ENCODE measurements around the gene HPGD. TPM values are rescaled to one million over a fixed set of nuclear protein-coding genes. Genes with fewer than 3 reads are reported as not detected.

HPGD gene
- total RNA-seq, 1 donor: 10.5 TPM

DNA sequence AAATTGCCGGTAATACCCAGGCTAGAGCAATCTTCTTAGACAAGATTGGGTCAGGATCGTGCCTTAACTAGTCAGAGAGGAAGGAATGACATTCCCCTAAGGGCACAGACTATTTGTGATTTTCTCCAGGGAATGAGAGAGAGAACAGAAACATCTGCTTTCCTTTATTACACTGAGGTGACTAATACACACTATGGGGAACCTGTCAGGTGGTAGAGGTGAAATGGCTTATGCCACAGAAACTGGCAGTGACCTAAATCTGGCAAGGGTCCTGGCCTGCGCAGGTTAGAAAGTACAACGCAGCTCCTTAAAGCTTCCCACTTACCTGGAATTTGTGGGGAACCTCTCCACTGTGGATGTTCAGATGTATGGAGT is 16.6 kb upstream of the HPGD start:
- Histone ChIP-seq H3K4me3 (ENCODE audit: low read length) (no peak overlapping the region), H3K9me3 (ENCODE audit: low read depth, low read length) (no peaks in the 10 kb centered on the region), H3K27me3 (ENCODE audit: insufficient read depth, low read length) (no peaks in the 10 kb centered on the region), H3K4me1 (ENCODE audit: insufficient read depth, low read length) (no peaks in the 10 kb centered on the region)

DNA sequence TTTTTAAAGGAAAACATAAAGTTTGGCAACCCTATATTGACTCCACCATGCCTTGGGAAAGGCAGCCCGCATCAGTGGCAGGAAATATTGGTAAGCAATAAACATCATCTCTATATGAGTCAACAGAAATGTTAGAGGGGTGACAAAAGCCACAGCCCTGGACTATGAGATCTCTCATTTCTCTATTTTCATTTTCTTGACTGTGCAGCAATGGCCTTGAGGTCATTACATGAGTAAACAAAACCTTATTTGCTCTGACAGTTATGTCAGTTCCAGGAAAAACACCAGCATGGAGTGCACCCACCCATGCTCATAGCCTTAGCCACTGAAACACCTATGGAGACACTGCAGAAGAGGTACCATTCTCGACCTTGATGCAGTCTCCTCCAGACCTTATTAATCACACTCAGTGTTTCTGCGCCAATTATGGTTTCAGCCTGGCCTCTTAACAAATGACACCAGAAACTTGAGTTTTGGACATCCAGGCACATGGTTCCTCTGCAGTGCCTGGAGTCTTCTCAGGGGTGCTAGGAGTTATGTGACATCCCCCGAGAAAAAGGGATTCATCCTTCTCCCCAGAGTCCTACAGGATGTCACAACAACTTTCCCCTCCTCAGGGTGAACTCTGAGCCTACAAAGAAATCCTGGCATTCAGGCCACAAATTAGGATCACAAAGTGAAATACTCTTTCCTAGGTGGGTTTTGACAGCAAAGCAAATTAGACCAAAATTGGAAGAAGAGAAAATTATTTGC is 16.0 kb upstream of the HPGD start:
- H3K4me1 ChIP-seq (ENCODE audit: insufficient read depth, low read length): no peaks in the 10 kb centered on the region

DNA sequence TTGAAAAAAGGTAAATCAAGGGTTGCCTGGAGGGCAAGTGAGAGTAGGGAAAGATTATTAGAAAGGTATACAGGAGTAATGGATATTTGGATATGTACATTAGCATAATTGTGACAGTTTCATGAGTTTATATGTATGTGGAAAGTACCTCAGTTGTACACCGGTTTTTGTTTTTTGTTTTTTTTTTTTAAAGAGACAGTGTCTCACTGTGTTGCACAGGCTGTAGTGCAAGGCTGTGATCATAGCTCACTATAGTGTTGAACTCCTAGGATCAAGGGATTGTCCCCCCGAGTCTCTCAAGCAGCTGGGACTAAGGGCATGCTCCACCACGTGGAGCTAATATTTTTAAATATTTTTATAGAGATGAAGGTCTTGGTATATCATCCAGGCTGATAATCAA is 15.3 kb upstream of the HPGD start:
- Histone ChIP-seq H3K27me3 (ENCODE audit: insufficient read depth, low read length) (no peaks in the 10 kb centered on the region), H3K4me3 (ENCODE audit: low read length) (no peak overlapping the region), H3K9me3 (ENCODE audit: low read depth, low read length) (no peaks in the 10 kb centered on the region), H3K4me1 (ENCODE audit: insufficient read depth, low read length) (no peaks in the 10 kb centered on the region)

More for the DNA sequence above, 16.0 kb upstream of the HPGD start:
- Histone ChIP-seq H3K4me3 (ENCODE audit: low read length) (no peak overlapping the region), H3K27me3 (ENCODE audit: insufficient read depth, low read length) (no peaks in the 10 kb centered on the region), H3K9me3 (ENCODE audit: low read depth, low read length) (no peaks in the 10 kb centered on the region)

DNA sequence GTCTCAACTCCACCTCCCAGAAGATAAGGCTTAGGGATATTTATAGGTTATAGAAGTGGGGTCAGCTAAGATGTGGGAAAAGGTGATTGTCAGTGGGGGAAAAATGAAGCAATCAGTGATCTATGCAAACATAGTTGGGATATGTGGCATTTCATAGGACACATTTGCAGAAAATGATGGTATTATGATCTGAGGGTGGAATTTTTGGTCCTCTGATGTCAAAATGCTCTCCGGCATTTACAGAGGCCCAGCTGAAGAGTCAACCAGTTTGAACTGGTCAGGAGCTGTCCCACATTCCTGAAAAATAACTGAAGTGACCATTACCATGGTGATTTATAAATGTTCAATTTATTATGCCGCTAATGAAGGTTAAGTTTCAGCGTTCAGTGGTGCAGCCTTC is 12.2 kb upstream of the HPGD start:
- Histone ChIP-seq H3K27me3 (ENCODE audit: insufficient read depth, low read length) (no peaks in the 10 kb centered on the region), H3K9me3 (ENCODE audit: low read depth, low read length) (no peaks in the 10 kb centered on the region), H3K4me3 (ENCODE audit: low read length) (no peak overlapping the region), H3K4me1 (ENCODE audit: insufficient read depth, low read length) (no peaks in the 10 kb centered on the region)

DNA sequence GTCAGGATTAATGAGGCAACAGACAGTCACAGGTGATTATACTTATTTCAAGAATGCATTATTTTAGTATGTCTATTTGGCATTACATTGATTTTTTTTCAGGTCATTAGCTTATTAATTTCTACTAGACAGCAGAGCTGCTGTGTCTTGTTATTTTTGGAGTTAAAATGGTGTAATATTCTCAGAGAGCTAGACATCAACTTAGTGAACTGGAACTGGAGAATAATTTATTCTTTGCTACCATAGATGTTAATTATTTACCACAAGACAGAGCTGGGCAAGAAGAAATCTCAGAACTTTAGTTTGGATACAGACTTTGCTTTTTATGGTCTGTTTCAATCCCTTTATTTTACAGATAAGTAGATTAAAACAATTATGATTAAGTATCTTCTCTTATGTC is 10.2 kb upstream of the HPGD start:
- no peaks in the 10 kb centered on the region for H3K9me3 ChIP-seq (ENCODE audit: low read depth, low read length)
- no peak overlapping the region for H3K4me3 ChIP-seq (ENCODE audit: low read length)
- no peaks in the 10 kb centered on the region for H3K27me3 ChIP-seq (ENCODE audit: insufficient read depth, low read length)
- H3K4me1 ChIP-seq (ENCODE audit: insufficient read depth, low read length): peaks cover 5% of the 10 kb centered on the region

DNA sequence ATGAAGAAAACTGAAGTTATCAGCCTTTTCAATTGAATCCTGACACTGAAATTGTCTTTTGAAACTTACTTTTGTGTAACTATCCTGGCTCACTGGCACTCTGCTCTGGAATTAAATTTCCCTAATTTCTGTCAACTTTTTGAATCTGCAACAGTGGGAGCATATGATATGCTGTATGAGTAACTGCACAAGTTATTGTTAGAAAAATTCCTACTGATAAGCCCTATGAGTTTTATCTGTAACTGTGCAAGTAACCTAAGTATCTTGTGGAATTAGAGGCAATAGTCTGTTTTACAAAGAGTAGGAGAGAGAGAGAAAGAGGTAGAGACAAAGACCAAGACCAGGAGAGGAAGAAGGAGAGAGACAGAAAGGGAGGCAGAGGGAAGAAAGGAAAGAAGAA is 9.2 kb upstream of the HPGD start:
- Histone ChIP-seq H3K4me1 (ENCODE audit: insufficient read depth, low read length) (peaks cover 5% of the 10 kb centered on the region), H3K4me3 (ENCODE audit: low read length) (no peak overlapping the region), H3K27me3 (ENCODE audit: insufficient read depth, low read length) (no peaks in the 10 kb centered on the region), H3K9me3 (ENCODE audit: low read depth, low read length) (no peaks in the 10 kb centered on the region)

DNA sequence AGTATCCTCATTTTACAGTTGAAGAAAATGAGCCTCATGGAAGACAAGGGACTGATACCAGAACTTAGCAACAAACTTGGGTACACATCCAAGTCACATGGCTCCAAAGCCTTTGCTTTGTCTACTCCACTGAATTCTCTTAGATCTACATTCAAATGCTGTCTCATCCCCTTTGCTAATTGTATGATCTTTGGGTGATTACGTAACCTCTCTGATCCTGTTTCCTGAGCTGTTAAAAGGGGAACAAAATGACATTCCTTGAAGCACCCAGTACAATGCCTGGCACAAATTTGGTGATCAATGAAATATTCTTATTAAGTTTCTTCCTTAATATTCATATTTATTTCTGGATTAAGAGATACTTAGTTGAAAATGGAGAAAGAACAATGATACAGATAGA is 5.9 kb upstream of the HPGD start:
- peaks cover 19% of the 10 kb centered on the region for H3K27me3 ChIP-seq (ENCODE audit: insufficient read depth, low read length)
- no peaks in the 10 kb centered on the region for H3K9me3 ChIP-seq (ENCODE audit: low read depth, low read length)
- H3K4me3 ChIP-seq (ENCODE audit: low read length): no peak overlapping the region
- peaks cover 8% of the 10 kb centered on the region for H3K4me1 ChIP-seq (ENCODE audit: insufficient read depth, low read length)

DNA sequence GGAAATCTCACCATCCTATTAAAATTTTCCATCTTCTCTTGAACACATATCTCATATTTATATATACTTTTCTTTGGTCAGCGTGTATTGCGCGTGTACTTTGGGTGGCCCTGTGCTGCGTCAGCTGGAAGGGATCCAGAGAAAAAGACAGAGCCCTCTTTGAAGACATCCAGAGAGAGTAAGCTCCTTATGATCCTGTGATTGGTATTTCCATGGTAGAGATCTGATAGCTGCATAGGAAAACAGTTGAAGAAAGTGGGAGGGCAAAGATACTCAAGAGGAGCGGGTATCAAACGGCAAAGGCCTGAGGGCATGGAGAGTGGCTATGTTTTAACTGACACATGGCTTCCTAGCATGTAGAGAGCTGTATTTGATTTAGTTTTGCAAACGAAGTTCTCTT is 4.4 kb upstream of the HPGD start:
- no peaks in the 10 kb centered on the region for H3K9me3 ChIP-seq (ENCODE audit: low read depth, low read length)
- peaks cover 21% of the 10 kb centered on the region for H3K4me1 ChIP-seq (ENCODE audit: insufficient read depth, low read length)
- H3K27me3 ChIP-seq (ENCODE audit: insufficient read depth, low read length): peaks cover 34% of the 10 kb centered on the region
- no peak overlapping the region for H3K4me3 ChIP-seq (ENCODE audit: low read length)

DNA sequence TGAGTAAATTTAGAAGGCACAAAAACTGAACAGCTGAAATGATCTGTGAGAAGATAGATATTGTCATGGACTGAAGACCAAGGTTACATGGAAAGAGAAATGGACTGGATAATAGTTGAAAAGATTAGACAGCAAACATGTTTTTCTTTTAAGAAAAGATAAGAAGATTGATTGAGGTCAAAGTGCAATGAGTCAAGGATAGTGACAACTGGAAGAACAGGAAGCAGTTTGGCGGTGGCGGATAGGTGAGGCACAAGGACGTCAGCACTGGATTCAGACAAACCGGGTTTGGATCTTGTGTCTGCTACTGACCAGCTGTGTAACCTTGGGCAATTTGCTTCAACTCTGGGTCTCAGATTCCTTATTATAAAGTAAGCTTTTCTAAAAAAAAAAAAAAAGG is 2.0 kb upstream of the HPGD start:
- Histone ChIP-seq H3K4me1 (ENCODE audit: insufficient read depth, low read length) (peaks cover 25% of the 10 kb centered on the region), H3K4me3 (ENCODE audit: low read length) (no peak overlapping the region), H3K9me3 (ENCODE audit: low read depth, low read length) (no peaks in the 10 kb centered on the region), H3K27me3 (ENCODE audit: insufficient read depth, low read length) (peaks cover 37% of the 10 kb centered on the region)

DNA sequence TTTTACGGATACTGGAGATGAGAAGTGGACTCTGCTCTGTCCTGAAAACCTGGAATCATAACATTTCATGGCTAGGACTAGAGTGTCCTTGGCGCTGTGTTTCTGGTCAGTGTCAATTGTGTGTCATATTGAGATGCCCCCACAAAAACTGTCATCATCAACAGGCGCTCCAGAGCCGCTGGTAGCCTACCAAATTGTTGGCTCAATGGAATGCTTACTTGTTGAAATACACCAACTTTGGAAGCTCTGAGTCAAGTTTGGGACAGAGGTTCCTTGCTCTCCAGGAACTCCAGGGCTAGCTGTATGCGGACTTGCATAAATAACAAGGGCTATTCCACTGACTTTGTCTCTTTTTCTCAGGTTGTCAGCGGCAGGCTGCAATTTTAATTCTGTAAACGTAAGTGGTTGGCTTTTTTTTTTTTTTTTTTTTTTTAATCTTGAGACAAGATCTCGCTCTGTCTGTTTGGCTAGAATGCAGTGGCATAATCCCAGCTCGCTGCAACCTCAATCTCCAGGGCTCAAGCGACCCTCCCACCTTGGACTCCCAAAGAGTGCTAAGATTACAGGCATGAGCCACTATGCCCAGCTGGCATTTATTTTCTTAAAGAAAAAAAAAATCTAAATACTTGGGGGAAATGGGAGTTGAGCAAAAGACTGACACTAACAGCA is 871 bp upstream of the HPGD start:
- H3K4me1 ChIP-seq (ENCODE audit: insufficient read depth, low read length): peaks cover 24% of the 10 kb centered on the region
- H3K9me3 ChIP-seq (ENCODE audit: low read depth, low read length): no peaks in the 10 kb centered on the region
- peaks cover 37% of the 10 kb centered on the region for H3K27me3 ChIP-seq (ENCODE audit: insufficient read depth, low read length)
- peak overlapping the region; percentile 42 for H3K4me3 ChIP-seq (ENCODE audit: low read length)

DNA sequence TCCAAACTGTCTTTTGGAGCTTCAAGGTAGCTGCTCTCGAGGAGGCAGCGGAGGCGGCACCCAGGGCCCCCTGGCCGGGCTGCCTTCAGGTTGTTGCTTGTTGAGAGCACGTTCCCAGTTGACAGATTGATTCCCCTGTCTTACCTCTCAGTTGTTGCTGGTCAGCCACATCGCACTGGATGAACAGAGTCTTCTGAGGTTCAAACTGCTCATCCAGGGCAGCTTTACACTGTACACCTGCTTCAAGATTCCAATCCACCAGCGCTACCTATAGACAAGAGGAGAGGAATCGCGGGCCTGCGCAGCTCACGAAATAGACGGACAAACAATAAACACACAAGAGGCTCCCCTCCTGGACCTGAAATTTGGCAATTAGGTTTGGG is 497 bp downstream of the HPGD start:
- Histone ChIP-seq H3K9me3 (ENCODE audit: low read depth, low read length) (no peaks in the 10 kb centered on the region), H3K4me1 (ENCODE audit: insufficient read depth, low read length) (peaks cover 20% of the 10 kb centered on the region), H3K4me3 (ENCODE audit: low read length) (peak overlapping the region; percentile 42), H3K27me3 (ENCODE audit: insufficient read depth, low read length) (peaks cover 37% of the 10 kb centered on the region)

DNA sequence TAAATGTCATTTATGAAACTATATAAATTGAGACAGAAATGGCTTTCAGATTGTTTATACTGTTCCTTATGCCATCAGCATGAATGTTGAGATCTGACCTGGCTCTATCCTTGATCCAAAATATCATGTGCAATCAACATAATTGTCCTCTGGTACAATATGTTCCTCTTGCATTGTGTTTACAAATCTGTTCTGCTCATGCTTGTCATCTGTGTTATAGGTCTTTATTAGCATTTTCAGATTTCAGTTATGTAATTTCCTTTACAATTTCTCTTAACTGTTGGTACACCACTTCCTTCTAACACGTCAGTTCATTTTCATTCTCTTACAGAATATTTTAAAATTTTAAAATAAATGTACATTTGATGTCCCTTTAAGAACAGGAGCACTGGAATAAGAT is 1.6 kb downstream of the HPGD start:
- peaks cover 37% of the 10 kb centered on the region for H3K27me3 ChIP-seq (ENCODE audit: insufficient read depth, low read length)
- H3K9me3 ChIP-seq (ENCODE audit: low read depth, low read length): no peaks in the 10 kb centered on the region
- H3K4me3 ChIP-seq (ENCODE audit: low read length): no peak overlapping the region

DNA sequence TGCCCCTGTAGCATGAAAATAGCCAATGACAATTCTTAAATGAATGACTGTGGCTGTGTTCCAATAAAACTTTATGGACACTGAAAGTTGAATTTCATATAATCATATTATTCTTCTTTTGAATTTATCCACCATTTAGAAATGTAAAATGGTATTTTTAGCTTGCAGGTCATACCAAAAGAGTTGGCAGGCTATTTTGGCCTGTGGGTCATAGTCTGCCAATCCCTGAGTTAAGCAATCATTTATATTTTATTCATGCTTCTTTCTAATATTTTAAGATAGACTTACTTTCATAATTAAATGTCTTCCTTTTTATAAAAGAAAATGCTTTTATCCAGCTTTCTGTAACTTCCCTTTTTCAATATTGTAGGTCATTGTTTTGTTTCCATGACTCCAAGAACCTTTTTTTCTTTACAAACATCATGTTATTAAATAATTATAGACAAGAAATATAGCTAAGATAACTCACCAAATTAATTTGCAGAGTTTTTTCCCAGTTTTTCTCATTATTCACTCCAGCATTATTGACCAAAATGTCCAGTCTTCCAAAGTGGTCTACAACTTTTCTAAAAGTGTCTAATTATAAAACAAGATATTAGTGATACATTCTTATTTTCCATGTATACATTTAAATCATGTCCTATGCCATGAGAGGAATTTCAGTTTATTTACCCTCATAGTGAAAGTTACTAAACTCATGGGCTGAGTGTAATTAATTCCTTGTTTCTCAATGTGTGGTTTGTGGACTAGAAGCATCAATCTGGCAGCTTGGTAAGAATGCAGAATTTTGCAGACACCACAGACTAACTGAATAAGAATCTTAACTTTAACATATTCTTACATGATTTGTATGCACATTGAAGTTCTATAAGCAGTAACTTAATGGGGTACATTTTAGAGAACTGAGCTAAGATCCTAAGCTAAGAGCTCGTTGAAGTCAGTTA is 4.5 kb downstream of the HPGD start:
- no peak overlapping the region for H3K4me3 ChIP-seq (ENCODE audit: low read length)

More for the DNA sequence above, 1.6 kb downstream of the HPGD start:
- peaks cover 20% of the 10 kb centered on the region for H3K4me1 ChIP-seq (ENCODE audit: insufficient read depth, low read length)

DNA sequence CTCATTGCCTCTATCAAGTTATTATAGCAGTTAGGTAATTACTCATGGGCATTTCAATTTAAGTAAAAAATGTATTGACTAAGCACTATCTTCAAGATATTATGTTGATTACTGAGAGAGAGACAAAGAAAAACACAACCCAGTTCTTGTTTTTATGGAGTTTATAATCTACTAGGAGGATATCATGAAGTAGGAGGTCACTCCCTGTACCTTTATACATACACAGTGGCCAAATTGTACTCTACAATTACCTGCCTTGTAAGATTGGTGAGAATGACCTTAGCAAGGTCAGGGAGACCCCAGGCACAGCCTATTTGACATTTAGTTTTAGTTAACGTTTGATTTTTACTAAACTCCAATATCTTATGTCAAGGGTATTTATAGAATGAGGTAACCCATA is 5.5 kb downstream of the HPGD start:
- Histone ChIP-seq H3K4me1 (ENCODE audit: insufficient read depth, low read length) (peaks cover 5% of the 10 kb centered on the region), H3K4me3 (ENCODE audit: low read length) (no peak overlapping the region), H3K27me3 (ENCODE audit: insufficient read depth, low read length) (peaks cover 4% of the 10 kb centered on the region), H3K9me3 (ENCODE audit: low read depth, low read length) (no peaks in the 10 kb centered on the region)

More for the DNA sequence above, 4.5 kb downstream of the HPGD start:
- Histone ChIP-seq H3K27me3 (ENCODE audit: insufficient read depth, low read length) (peaks cover 14% of the 10 kb centered on the region), H3K9me3 (ENCODE audit: low read depth, low read length) (no peaks in the 10 kb centered on the region), H3K4me1 (ENCODE audit: insufficient read depth, low read length) (peaks cover 12% of the 10 kb centered on the region)

DNA sequence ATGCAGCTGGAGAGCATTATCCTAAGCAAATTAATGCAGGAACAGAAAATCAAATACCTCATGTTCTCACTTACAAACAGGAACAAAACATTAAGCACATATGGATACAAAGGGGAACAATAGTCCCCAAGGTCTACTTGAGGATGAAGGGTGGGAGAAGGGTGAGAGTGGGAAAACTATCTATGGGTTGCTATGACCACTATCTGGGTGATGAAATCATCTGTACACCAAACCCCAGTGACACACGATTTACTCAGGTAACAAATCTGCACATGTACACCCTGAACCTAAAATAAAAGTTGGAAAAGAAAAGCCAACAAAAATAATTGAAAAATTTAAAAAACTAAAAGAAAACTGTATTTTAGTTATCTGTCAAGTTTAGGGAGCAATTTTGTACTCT is 5.9 kb downstream of the HPGD start:
- peaks cover under 1% of the 10 kb centered on the region for H3K4me1 ChIP-seq (ENCODE audit: insufficient read depth, low read length)
- no peaks in the 10 kb centered on the region for H3K27me3 ChIP-seq (ENCODE audit: insufficient read depth, low read length)
- no peaks in the 10 kb centered on the region for H3K9me3 ChIP-seq (ENCODE audit: low read depth, low read length)
- H3K4me3 ChIP-seq (ENCODE audit: low read length): no peak overlapping the region

Data from mononuclear cell (primary cell).